ENCODE results near the gene NR2E3.

Gene NR2E3

DNA sequence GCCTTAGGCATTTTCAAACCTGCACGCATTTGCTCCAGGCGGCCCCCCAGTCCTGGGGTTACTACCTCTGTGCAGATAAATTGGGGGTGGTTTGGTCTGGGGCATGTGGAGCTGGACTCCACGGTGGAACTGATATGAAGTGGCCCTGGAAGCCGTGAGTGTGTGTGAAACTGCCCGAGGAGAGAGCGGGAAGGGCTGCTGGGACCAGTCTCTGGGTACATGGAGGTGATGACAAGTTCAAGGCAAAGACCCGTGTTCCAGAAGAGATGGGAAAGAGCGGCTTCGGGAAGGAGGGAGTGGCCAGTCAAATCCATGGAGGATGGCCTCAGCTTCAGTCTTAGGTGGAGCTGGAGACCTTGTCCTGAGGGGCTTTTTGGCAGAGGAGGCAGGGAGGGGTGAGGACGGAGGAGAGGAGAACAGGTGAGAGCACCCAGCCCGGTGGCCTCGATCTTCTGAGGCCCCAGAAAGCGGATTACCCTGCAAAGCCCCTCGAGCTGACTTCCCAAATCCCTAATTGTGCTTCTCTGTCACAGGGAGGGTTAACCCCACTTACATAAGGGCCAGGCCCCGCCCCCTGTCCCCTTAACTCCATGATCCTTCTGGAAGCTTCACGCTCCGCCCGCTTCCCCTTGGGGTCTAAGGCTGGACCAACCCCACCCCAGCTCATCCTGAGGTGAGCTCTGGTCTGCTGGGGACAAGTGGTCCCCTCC, 1.9 kb upstream of the NR2E3 start:
- Histone ChIP-seq H3K4me3 (ENCODE audit: low read length) (no peak overlapping the region), H3K9me3 (ENCODE audit: control insufficient read depth, low read depth, low read length) (no peaks in the 10 kb centered on the region), H3K27me3 (ENCODE audit: control insufficient read depth, insufficient read depth, low read length) (no peaks in the 10 kb centered on the region), H3K27ac (ENCODE audit: low read length) (no peak overlapping the region), H3K4me1 (ENCODE audit: control insufficient read depth, low read depth, low read length) (peaks cover 22% of the 10 kb centered on the region), H3K36me3 (ENCODE audit: control insufficient read depth, low read depth, low read length) (no peaks in the 10 kb centered on the region), H3K9ac (ENCODE audit: low read length) (no peak overlapping the region)

DNA sequence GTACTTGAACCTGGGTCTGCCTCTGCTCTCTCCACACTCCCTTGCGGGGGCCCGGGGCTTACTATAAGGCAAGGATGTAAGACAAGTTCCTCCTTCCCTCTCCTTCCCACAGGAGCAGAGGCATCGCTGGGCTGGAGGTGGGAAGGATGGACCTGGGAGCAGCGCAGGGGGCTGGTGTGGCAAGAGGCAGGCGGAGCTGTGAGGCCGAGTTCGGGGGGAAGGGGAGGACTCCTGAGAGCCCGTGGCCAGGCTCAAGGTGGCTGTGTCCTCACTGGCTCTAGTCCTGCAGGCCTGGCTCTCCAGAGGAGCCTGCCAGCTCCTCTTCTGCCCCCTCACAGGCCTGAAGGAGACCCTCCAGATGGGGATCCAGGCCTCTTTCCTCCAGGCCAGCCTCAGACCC, 1.0 kb upstream of the NR2E3 start:
- H3K4me1 ChIP-seq (ENCODE audit: control insufficient read depth, low read depth, low read length), result peaks cover 22% of the 10 kb centered on the region
- no peaks in the 10 kb centered on the region for H3K36me3 ChIP-seq (ENCODE audit: control insufficient read depth, low read depth, low read length)
- H3K27ac ChIP-seq (ENCODE audit: low read length), result no peak overlapping the region
- H3K4me3 ChIP-seq (ENCODE audit: low read length), result no peak overlapping the region
- no peak overlapping the region for H3K9ac ChIP-seq (ENCODE audit: low read length)
- no peaks in the 10 kb centered on the region for H3K27me3 ChIP-seq (ENCODE audit: control insufficient read depth, insufficient read depth, low read length)
- H3K9me3 ChIP-seq (ENCODE audit: control insufficient read depth, low read depth, low read length), result no peaks in the 10 kb centered on the region

DNA sequence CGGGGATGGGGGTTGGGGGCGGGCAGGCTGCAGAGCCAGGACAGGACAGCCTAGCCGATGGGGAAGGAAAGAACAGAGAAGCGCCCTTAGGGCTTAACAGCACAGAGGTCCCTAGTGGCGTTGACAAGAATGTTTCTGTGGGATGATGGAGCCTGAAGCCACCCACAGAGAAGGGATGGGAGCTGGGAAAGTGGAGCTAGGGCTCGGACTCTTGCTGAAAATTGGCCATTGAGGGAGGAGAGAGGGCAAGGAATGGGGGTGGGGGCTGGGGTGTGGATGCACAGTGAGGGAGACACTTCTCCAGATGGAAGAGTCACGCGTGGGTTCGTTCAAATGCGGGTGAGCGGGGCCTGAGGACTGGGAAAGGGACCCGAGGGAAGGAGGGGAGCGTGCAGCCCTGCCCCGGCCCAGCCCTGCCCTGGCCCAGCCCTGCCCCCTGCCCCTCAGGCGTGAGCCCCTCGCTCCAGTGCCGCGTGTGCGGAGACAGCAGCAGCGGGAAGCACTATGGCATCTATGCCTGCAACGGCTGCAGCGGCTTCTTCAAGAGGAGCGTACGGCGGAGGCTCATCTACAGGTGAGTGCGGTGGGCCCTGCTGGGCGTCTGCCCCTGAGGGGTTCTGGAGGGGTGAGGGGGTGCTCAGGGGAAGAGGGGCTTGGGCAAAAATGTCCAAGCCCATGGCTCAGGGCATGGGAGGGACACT, 832 bp downstream of the NR2E3 start:
- H3K27me3 ChIP-seq (ENCODE audit: control insufficient read depth, insufficient read depth, low read length), result no peaks in the 10 kb centered on the region
- no peak overlapping the region for H3K27ac ChIP-seq (ENCODE audit: low read length)
- no peak overlapping the region for H3K9ac ChIP-seq (ENCODE audit: low read length)
- no peaks in the 10 kb centered on the region for H3K9me3 ChIP-seq (ENCODE audit: control insufficient read depth, low read depth, low read length)
- no peak overlapping the region for H3K4me3 ChIP-seq (ENCODE audit: low read length)
- peaks cover 22% of the 10 kb centered on the region for H3K4me1 ChIP-seq (ENCODE audit: control insufficient read depth, low read depth, low read length)
- H3K36me3 ChIP-seq (ENCODE audit: control insufficient read depth, low read depth, low read length), result no peaks in the 10 kb centered on the region

DNA sequence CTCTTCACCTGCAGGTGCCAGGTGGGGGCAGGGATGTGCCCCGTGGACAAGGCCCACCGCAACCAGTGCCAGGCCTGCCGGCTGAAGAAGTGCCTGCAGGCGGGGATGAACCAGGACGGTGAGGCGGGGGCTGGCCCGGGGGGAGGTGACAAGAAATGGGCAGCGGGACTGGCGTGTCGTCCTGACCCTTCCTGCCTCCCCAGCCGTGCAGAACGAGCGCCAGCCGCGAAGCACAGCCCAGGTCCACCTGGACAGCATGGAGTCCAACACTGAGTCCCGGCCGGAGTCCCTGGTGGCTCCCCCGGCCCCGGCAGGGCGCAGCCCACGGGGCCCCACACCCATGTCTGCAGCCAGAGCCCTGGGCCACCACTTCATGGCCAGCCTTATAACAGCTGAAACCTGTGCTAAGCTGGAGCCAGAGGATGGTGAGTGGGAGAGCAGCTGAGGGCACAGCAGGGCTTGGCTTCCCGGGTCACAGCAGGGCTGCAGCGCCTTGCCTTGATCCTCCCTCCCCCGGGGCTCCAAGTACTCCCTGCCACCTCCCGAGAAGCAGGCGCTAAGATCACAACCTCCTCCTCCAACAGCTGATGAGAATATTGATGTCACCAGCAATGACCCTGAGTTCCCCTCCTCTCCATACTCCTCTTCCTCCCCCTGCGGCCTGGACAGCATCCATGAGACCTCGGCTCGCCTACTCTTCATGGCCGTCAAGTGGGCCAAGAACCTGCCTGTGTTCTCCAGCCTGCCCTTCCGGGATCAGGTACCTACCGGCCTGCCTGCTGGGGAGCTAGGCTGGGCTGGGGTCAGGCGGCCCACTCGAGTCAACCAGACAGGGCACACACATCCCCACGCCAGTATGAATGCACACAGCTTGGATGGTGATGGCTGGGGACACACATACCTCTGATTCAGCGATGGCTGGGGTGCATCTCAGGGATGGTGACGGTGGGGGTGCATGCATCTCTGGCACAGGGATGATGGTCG, 1.7 kb downstream of the NR2E3 start:
- Histone ChIP-seq H3K9ac (ENCODE audit: low read length) (no peak overlapping the region), H3K36me3 (ENCODE audit: control insufficient read depth, low read depth, low read length) (no peaks in the 10 kb centered on the region), H3K9me3 (ENCODE audit: control insufficient read depth, low read depth, low read length) (no peaks in the 10 kb centered on the region), H3K4me1 (ENCODE audit: control insufficient read depth, low read depth, low read length) (peaks cover 13% of the 10 kb centered on the region), H3K27me3 (ENCODE audit: control insufficient read depth, insufficient read depth, low read length) (no peaks in the 10 kb centered on the region), H3K4me3 (ENCODE audit: low read length) (no peak overlapping the region), H3K27ac (ENCODE audit: low read length) (no peak overlapping the region)

DNA sequence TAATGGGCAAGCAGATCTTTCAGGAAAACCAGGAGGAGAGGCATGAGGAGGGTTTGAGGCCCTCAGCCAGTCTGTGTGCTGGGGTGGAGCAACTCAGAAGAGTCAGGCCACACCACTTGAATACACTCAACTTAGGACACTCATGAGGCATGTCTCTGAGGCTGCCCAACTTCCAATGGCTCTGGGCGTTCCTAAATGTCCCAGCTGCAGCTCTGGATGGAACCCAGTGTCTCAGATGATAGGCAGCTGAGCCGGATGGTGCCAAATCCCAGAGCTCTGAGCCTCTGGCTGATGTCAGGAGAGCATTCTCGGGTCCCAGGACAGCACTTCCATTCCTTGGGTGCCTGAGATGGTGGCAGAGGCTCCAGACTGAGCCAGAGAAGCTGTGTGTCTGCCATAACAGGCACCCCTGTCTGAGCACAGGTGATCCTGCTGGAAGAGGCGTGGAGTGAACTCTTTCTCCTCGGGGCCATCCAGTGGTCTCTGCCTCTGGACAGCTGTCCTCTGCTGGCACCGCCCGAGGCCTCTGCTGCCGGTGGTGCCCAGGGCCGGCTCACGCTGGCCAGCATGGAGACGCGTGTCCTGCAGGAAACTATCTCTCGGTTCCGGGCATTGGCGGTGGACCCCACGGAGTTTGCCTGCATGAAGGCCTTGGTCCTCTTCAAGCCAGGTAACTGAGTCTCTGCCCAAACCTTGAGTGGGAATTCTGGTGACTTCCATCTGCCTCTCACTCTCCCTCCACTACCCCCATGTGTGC, 2.8 kb downstream of the NR2E3 start:
- Histone ChIP-seq H3K27ac (ENCODE audit: low read length) (no peak overlapping the region), H3K4me3 (ENCODE audit: low read length) (no peak overlapping the region), H3K9ac (ENCODE audit: low read length) (no peak overlapping the region), H3K27me3 (ENCODE audit: control insufficient read depth, insufficient read depth, low read length) (no peaks in the 10 kb centered on the region), H3K36me3 (ENCODE audit: control insufficient read depth, low read depth, low read length) (no peaks in the 10 kb centered on the region), H3K4me1 (ENCODE audit: control insufficient read depth, low read depth, low read length) (peaks cover 2% of the 10 kb centered on the region), H3K9me3 (ENCODE audit: control insufficient read depth, low read depth, low read length) (no peaks in the 10 kb centered on the region)

DNA sequence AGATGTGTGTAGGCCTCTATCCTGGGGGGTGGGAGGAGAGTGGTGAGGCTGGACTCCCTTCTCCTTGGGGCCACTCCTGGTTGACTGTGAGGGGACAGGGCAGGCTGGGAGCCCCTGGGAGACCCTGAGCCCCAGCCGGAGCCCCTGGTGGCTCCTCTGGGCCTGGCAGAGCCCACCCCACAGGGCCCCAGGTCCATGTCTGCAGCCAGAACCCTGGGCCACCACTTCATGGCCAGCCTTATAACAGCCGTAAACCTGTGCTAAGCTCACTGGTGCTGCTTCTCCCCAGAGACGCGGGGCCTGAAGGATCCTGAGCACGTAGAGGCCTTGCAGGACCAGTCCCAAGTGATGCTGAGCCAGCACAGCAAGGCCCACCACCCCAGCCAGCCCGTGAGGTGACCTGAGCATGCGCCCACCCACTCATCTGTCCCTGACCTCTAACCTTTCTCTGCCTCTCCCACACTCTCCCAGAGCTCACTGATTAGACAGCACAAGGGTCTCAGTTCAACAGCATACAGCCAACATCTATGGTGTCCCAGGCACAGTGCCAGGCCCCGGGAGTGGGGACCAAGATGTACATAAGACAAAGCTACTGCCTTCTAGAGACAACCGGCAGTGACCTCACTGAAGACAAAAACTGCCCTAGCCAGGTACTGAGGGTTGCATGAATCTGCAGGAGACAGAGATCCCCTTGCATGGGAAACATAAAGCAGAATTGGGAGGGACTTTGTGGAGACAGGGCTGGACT, 3.5 kb downstream of the NR2E3 start:
- Histone ChIP-seq H3K4me3 (ENCODE audit: low read length) (no peak overlapping the region), H3K27me3 (ENCODE audit: control insufficient read depth, insufficient read depth, low read length) (no peaks in the 10 kb centered on the region), H3K36me3 (ENCODE audit: control insufficient read depth, low read depth, low read length) (no peaks in the 10 kb centered on the region), H3K27ac (ENCODE audit: low read length) (no peak overlapping the region), H3K9ac (ENCODE audit: low read length) (no peak overlapping the region), H3K4me1 (ENCODE audit: control insufficient read depth, low read depth, low read length) (no peaks in the 10 kb centered on the region), H3K9me3 (ENCODE audit: control insufficient read depth, low read depth, low read length) (no peaks in the 10 kb centered on the region)

DNA sequence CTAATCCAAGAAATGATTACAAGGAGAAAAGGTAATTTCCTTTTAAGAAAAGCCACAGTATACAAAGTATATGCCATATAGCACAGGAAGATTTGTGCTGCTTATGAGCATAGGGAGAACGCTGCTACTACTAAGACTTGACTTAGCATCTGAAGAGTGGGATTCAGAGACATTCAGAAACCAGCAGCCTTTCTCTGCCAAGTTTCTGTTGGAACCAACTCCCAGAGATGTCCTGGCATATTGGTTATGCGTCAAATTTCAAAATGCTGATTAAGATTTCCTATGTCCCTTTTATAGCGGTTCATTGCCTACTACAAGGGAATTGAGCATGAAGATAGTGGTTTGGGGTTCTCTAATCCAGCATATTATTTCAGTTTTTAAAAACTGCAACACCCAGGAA, 4.9 kb downstream of the NR2E3 start:
- Histone ChIP-seq H3K27me3 (ENCODE audit: control insufficient read depth, insufficient read depth, low read length) (no peaks in the 10 kb centered on the region), H3K36me3 (ENCODE audit: control insufficient read depth, low read depth, low read length) (no peaks in the 10 kb centered on the region), H3K4me3 (ENCODE audit: low read length) (no peak overlapping the region), H3K4me1 (ENCODE audit: control insufficient read depth, low read depth, low read length) (no peaks in the 10 kb centered on the region), H3K9me3 (ENCODE audit: control insufficient read depth, low read depth, low read length) (no peaks in the 10 kb centered on the region), H3K9ac (ENCODE audit: low read length) (no peak overlapping the region), H3K27ac (ENCODE audit: low read length) (no peak overlapping the region)

DNA sequence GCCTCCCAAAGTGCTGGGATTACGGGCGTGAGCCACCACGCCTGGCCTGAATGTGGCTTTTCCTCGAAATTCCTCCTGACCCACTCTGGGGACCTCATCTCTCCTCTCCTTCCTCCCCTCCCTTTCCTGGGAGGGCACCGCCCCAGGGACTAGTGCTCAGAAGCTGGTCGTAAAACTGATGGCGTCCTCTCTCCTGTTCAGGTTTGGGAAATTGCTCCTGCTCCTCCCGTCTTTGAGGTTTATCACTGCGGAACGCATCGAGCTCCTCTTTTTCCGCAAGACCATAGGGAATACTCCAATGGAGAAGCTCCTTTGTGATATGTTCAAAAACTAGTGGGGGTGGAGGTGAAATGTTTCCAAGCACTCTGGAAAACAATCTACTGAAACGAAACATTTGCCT, 7.0 kb downstream of the NR2E3 start:
- H3K9me3 ChIP-seq (ENCODE audit: control insufficient read depth, low read depth, low read length), result no peaks in the 10 kb centered on the region
- no peaks in the 10 kb centered on the region for H3K27me3 ChIP-seq (ENCODE audit: control insufficient read depth, insufficient read depth, low read length)
- no peak overlapping the region for H3K9ac ChIP-seq (ENCODE audit: low read length)
- H3K27ac ChIP-seq (ENCODE audit: low read length), result no peak overlapping the region
- no peak overlapping the region for H3K4me3 ChIP-seq (ENCODE audit: low read length)
- no peaks in the 10 kb centered on the region for H3K36me3 ChIP-seq (ENCODE audit: control insufficient read depth, low read depth, low read length)
- no peaks in the 10 kb centered on the region for H3K4me1 ChIP-seq (ENCODE audit: control insufficient read depth, low read depth, low read length)

DNA sequence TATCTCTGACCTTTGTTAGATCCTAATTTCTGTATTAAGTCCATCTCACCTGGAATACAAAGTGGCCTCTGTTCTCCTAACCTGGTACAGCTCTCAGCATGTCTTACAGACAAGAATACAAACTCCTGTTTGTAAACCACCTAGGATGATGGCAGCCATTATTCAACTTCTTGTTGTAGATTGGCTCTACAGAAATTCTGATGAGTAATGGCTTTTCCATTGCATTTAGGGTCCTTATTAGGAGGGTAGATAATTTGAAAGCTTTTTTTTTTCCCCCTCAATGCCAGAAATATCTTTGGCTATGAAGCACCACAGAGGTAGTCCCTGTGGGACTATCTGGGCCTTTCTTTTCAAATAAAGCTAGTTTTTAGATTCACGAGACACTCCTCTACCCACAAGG, 9.8 kb downstream of the NR2E3 start:
- H3K9me3 ChIP-seq (ENCODE audit: control insufficient read depth, low read depth, low read length), result no peaks in the 10 kb centered on the region

DNA sequence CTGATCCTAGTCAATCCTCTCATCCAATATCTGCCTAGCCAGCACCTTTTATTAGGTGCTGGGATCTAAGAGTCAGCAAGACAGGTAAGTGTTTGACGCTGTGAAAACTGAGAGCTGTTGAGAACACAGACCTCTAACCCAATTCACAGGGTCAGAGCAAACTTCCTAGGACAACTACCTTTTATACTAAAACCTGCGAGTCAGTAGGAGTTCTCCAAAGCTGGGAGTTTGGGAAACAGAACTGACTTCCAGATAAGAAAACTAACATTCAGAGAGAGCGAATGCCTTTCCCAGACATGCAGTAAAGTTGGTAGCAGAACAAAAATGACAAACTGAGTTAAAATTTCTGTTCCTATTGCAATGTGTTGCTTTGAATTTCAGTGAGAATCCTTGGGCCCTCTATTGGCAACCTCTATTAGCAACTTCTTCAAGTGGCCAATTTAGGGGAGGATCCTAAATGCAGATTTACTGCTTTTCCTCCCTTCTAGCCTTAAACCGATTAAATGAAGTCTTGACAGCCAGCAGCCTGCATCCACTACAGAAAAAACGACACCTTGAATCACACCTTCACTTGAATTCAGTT, 11.3 kb downstream of the NR2E3 start:
- no peaks in the 10 kb centered on the region for H3K9me3 ChIP-seq (ENCODE audit: control insufficient read depth, low read depth, low read length)
- no peaks in the 10 kb centered on the region for H3K27me3 ChIP-seq (ENCODE audit: control insufficient read depth, insufficient read depth, low read length)
- H3K27ac ChIP-seq (ENCODE audit: low read length), result no peak overlapping the region
- H3K4me3 ChIP-seq (ENCODE audit: low read length), result no peak overlapping the region
- H3K36me3 ChIP-seq (ENCODE audit: control insufficient read depth, low read depth, low read length), result no peaks in the 10 kb centered on the region
- peaks cover 8% of the 10 kb centered on the region for H3K4me1 ChIP-seq (ENCODE audit: control insufficient read depth, low read depth, low read length)
- H3K9ac ChIP-seq (ENCODE audit: low read length), result no peak overlapping the region

More for the DNA sequence above, 9.8 kb downstream of the NR2E3 start:
- Histone ChIP-seq H3K36me3 (ENCODE audit: control insufficient read depth, low read depth, low read length) (no peaks in the 10 kb centered on the region), H3K4me1 (ENCODE audit: control insufficient read depth, low read depth, low read length) (no peaks in the 10 kb centered on the region), H3K27ac (ENCODE audit: low read length) (no peak overlapping the region), H3K27me3 (ENCODE audit: control insufficient read depth, insufficient read depth, low read length) (no peaks in the 10 kb centered on the region), H3K9ac (ENCODE audit: low read length) (no peak overlapping the region), H3K4me3 (ENCODE audit: low read length) (no peak overlapping the region)
